Activated CD4-positive, alpha-beta T cell treated with anti-CD3 and anti-CD28 coated beads, Interleukin-2, amount 50 U/mL, for 16 hours (primary cell): ENCODE data around the gene DGKD.
"Not testable (repeated sequence)": the region's sequence is repeated elsewhere in the genome, so short reads cannot be mapped to it uniquely, and the experiment has no call there.

Source experiments
- DNase-seq: peaks from one replicate; pipeline ENCODE4 v3.0.0-alpha.2; 2020

DGKD gene

DNA sequence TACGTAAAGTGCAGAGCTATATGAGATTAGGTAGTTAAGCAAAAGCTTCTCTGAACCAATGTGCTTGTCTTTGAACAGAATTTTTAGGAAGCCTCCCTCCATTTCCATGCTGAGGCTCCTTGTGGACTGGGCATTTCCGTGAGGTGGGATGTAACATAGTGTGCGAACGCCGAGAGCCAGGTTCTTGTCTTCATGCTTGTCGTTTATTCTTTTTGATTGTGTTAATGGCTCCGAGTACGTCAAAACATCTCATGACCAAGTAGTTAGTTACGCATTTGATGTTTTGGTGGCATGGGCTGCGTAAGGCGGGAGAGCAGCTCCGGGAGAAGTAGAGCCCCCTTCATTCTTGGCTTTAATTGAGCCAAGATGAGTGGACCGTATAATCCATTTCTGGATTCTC lies 32.9 kb downstream of the DGKD start:
- DNase-seq = no peak

DNA sequence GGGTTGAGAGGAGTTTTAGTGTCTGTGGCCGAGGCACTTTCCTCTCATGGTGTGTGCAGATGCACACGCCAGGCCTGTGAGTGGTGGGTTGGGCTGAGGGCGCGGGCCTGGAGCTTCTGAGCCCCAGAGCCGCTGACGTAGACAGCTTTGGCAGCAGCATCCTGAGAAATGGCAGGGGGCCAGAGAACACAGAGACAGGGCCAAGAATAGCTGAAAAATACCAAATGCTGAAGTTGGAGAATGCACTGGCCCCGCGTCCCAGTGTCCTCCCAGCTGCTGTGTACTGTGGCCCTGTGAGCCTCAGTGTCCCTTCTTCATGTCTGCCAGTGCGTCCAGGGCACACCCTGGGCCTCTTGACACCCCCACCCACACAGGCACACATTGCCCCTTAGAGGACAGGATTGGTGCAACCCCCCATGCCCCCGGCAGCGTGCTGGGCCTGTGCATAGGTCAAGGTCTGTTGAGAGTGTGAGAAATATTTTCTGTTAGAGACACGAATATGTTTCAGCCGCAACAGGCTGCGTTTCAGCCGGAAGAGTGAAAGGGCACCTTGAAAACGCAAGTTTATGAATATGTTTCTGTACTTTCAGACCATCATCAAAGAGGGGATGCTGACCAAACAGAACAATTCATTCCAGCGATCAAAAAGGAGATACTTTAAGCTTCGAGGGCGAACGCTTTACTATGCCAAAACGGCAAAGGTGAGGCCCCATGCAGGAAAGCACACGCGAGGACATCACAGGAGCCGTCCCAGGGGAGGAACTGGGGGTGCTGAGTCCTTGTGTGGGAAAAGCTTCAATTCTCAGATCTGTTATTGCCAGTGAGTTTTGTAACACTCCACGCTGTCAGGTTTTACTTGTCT lies 33.6 kb downstream of the DGKD start:
- no peak for DNase-seq

DNA sequence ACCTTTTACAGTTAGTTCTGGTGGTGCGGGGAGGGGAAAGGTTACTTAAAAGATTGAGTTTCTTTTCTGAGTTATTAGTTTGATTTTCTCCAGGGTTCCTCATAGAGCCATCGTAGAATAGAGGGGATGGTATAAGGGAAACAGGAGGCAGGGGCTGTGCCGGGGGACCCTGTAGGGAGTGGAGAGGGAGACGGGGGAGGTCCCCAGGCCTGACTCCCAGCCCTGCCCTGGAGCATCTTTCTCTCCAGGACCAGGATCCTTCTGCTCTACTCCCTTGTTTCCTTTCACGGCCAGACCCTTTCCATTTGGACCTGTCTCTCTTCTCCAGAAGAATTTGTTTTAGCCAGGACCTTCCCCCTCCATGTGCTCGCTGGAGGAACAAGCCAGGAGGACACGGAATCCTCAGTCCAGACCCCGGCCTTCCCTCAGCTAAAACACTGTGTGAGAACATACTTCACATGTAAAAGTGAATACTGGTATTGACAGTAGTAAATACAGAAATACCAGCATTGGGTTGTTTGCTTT lies 35.4 kb downstream of the DGKD start:
- no peak for DNase-seq

DNA sequence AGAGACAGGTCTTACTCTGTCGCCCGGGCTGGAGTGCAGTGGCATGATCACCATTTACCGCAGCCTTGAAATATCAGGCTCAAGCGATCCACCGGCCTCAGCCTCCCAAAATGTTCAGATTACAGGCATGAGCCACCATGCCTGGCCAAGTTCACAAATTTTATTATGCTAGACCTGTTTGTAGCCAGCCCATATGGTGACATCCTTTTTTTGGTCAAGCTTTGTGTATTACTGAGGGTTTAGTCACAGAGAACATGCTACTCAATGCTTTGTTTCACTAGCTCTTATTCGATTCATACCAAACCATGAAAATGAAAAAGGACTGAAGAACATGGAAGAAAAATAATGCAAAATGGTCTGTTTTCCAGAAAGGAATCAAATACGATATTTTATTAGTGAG lies 41.4 kb downstream of the DGKD start:
- no peak for DNase-seq

- DNase-seq = not testable (repeated sequence)
Observed at GRCh38 chr2:233396726-233397665, 42.7 kb downstream of the DGKD start.

GRCh38 chr2:233399306-233400225 lies 45.3 kb downstream of the DGKD start:
- DNase-seq = no peak

- no peak for DNase-seq
Observed at GRCh38 chr2:233400341-233400740, 46.0 kb downstream of the DGKD start.

- no peak for DNase-seq
Observed at GRCh38 chr2:233400961-233401360, 46.7 kb downstream of the DGKD start.

DNA sequence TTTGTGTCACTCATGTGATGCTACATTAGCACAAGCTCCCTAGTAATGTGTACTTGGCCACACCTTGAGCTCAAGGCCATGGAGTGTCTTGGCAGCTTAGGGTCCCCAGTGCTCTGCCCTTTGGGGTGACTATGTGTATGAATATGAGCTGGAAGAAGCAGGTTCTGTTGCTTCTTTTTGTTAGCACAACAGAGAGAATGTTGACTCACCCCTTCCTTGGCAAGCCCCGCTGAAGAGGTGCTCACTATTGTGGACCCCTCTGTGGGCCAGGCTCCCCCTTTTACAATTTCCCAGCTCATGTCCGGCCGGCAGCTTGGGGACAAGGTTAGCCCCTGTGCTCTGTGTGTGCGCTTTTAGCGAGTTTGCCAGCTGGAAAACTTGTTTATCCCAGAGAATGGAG lies 48.1 kb downstream of the DGKD start:
- DNase-seq = no peak

DNA sequence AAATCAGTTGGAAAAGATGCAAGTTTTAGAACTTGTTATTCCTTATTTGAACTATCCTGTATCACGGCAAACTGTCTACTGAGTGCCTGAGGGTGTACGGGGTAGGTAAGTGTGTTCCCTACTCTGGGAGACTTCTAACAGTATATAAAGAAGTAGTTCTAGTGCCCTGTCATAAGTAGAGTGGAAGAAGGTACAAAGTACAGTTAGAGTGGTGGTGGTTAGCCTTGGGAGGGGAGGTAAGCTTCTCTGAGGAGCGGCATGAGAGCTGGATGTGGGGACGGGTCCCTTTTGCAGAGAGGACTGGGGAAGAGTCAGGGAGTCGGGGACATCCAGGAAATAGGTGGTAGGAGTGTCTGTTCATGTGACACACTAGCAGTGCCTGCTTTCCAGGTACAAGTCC lies 48.5 kb downstream of the DGKD start:
- no peak for DNase-seq

DNA sequence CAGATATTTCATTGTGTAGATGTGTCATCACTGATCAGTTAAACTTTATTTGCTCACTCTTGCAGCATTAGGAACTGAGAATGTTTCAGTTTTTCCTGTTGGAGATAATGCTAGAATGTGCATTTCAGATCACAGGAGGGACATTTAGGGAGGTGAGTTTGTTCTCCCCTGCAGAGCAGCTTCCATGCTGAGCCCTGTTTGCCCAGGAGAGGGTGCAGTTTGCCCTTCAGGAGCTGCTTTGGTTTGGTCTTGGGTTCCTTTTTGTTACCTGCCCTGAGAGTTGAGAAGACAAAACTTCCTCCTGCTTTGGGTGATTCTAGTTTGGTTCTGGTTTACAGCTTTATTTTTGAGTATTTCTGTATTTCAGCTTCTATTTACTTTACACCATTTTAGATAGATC lies 49.9 kb downstream of the DGKD start:
- DNase-seq = peak; percentile 52

- no peak for DNase-seq
Observed at GRCh38 chr2:233406865-233407264, 52.6 kb downstream of the DGKD start.

- DNase-seq = no peak
Observed at GRCh38 chr2:233407771-233408181, 53.5 kb downstream of the DGKD start.

DNA sequence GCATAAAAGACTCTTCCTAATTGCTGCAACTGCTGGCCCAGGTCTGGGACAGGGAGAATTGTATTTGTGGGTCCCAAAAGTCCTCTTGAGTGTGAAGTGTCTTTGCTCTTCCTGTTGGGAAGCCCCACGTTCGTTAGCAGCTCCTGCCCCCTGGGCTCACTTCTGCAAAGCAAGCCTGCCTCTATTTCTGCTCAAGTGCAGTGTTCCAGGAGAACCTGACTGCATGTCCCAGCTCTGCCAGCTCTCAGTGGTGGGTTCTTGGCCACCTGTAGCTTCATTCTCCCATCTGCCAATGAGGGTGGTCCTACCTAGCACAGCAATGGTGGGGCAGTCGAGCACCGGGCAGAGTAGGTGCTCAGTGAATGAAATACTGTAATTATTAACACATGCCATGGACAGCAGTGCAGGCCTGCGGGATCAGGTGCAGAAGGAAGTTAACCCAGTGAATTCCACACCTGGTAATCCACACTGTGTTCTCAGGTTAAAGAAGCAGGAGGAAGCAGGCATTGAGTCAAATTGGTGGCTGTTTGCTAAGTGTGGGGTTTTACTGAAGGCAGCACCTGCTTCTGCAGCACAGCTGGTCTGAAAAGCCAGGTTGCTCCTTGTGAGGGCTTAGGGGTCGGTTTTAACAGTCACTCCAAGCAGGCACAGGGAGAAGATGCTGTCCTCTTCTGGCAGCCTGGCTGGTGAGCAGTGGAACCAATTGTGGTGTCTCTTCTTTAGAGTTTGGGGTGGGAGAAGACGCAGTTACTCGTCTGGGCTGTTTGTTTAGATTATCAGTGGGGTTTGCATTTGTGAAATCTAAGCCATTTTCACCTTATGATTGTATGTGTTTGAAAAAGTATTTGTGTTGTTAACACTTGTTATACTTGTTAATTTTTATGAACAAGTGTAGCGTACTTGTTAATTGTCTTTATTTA lies 54.3 kb downstream of the DGKD start:
- no peak for DNase-seq

- no peak for DNase-seq
Observed at GRCh38 chr2:233409286-233409991, 55.1 kb downstream of the DGKD start.

DNA sequence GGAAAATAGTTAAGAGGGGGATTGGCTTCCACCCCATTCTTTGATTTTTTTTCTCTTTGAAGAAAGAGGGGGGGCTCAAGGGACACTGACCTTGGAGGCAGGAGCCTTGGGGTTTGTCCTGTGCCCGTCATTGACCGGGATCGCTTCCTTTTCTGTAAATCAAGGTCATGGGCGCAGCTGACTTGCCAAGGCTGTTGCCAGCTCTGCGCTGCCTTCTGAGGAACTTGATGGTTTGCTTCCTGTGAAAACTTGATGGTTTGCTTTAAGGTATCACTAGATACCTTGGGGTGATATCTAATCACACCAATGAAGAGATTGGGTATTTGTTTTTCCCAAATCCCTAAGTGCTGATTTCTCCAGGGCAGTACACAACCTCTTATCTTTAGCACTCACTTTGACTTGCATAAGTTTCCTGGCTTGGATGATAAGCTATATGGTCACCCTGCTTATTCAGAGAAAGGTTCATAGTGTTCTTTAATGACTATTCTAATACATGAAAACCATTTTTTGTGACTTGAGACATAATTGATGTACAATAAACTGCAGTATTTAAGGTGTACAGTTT lies 56.0 kb downstream of the DGKD start:
- DNase-seq = no peak

GRCh38 chr2:233411162-233411561 lies 56.9 kb downstream of the DGKD start:
- DNase-seq = no peak

GRCh38 chr2:233412405-233412804 lies 58.1 kb downstream of the DGKD start:
- DNase-seq = no peak

- DNase-seq = no peak
Observed at GRCh38 chr2:233413046-233413445, 58.8 kb downstream of the DGKD start.

DNA sequence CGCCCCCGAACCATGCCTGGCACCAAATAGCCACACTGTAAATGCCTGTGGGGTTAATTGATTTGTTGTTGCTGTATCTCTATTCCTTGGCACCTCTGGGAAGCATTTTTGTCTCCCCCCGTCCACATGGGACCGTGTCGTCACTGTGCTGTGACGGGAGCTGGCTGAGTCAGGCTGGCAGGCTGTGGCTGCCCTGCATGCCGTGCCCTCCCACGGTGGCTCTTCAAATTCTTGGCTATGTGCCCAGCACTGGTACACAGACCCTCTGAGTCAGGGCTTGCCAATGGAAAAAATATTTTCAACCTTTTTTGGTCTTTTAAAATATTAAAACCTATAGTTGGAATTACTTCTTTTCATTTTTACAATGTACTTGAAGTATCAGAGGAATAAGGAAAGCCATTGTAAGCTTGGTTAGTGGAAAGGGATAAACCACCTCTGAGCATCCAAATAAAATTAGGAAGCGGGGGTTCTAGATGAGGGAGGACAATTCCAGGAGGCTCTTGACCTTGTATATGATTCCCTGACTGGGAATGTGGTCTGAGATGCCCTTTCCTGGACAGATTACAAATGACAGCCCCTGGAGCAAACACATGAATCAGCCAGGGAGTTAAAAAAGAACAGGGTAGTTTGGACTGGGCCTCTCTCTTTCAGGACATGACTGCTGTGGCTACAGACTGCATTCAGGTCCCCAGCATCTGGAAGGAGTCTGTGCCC lies 59.4 kb downstream of the DGKD start:
- DNase-seq = no peak
